NB4 (cell line): ENCODE measurements around the gene TPM3.

ENCODE experiments used
- CTCF ChIP-seq: IDR thresholded peaks from one replicate; pipeline ENCODE4 v1.5.1; 2012; ENCODE audit warnings: low read depth, low read length
- POLR2A ChIP-seq: IDR thresholded peaks from 2 replicates; pipeline ENCODE4 v1.6.1; 2011; ENCODE audit warnings: mild to moderate bottlenecking; ENCODE audit not compliant: insufficient read length; ENCODE audit errors: extremely low read depth

DNA sequence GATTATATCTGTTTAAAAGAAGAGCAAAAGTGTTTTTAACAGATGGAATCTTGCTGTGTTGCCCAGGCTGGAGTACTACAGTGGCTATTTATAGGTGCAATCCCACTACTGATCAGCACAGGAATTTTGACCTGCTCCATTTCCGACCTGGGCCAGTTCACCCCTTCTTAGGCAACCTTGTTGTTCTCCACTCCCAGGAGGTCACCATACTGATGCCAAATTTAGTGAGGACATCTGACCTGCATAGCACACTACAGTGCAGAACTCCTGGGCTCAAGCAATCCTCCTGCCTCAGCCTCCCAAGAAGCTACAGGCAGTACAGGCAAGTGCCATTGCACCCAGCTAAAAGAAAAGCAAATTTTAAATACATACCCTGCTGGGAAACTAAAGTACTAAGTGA lies 25.7 kb downstream of the TPM3 start:
- TF ChIP-seq POLR2A, result no peak
- no peak for TF ChIP-seq CTCF
